Stomach smooth muscle (tissue), 2 donors: Measurements from ENCODE around the gene NT5DC3.

Source experiments
- H3K27ac ChIP-seq: one replicate; pipeline ENCODE4 v1.7.0; 2013; ENCODE audit warnings: mild to moderate bottlenecking, low read length, inconsistent platforms
- H3K27me3 ChIP-seq, 2 donors: one replicate each; pipeline ENCODE4 v1.7.0; 2013; ENCODE audit warnings: low read length in 2 of 2; ENCODE audit not compliant: insufficient read depth in 2 of 2, control insufficient read depth in 1 of 2
- H3K36me3 ChIP-seq, 2 donors: one replicate each; pipeline ENCODE4 v1.7.0; 2013; ENCODE audit warnings: low read length in 2 of 2; ENCODE audit not compliant: control insufficient read depth in 2 of 2, insufficient read depth in 2 of 2
- H3K4me1 ChIP-seq: one replicate; pipeline ENCODE4 v1.7.0; 2013; ENCODE audit warnings: low read length; ENCODE audit not compliant: control insufficient read depth, insufficient read depth
- H3K4me3 ChIP-seq, 2 donors: one replicate each; pipeline ENCODE4 v1.7.0; 2013; ENCODE audit warnings: low read length in 2 of 2
- H3K9ac ChIP-seq, 2 donors: one replicate each; pipeline ENCODE4 v1.7.0; 2013; ENCODE audit warnings: low read length in 2 of 2, mild to moderate bottlenecking in 1 of 2
- H3K9me3 ChIP-seq, 2 donors: one replicate each; pipeline ENCODE4 v1.7.0; 2013; ENCODE audit warnings: low read length in 2 of 2; ENCODE audit not compliant: control insufficient read depth in 2 of 2
- donor health status: healthy.
- donor health status: Pancreatic carcinoma.

Gene NT5DC3

GRCh38 chr12:103832048-103832997, 8.7 kb downstream of the NT5DC3 start:
- Histone ChIP-seq H3K4me1 (peaks cover 23% of the 10 kb centered on the region), H3K27me3 (no peaks in the 10 kb centered on the region), H3K9ac (no peak overlapping the region), H3K27ac (no peak overlapping the region), H3K36me3 (no peaks in the 10 kb centered on the region), H3K4me3 (no peak overlapping the region), H3K9me3 (peaks cover 0 to 2% of the 10 kb centered on the region in 2 donors)

- H3K9me3 ChIP-seq: peaks cover 0 to 2% of the 10 kb centered on the region in 2 donors
- H3K36me3 ChIP-seq: no peaks in the 10 kb centered on the region
- H3K27ac ChIP-seq: no peak overlapping the region
- no peak overlapping the region for H3K4me3 ChIP-seq
- no peak overlapping the region for H3K9ac ChIP-seq
- no peaks in the 10 kb centered on the region for H3K27me3 ChIP-seq
- peaks cover 22% of the 10 kb centered on the region for H3K4me1 ChIP-seq
Observed at GRCh38 chr12:103830730-103831320, 10.2 kb downstream of the NT5DC3 start.

- Histone ChIP-seq H3K27ac (no peak overlapping the region), H3K27me3 (no peaks in the 10 kb centered on the region), H3K4me3 (no peak overlapping the region), H3K9ac (no peak overlapping the region), H3K36me3 (no peaks in the 10 kb centered on the region), H3K4me1 (peaks cover 17% of the 10 kb centered on the region), H3K9me3 (peaks cover 0 to 2% of the 10 kb centered on the region in 2 donors)
Observed at GRCh38 chr12:103830025-103830725, 10.9 kb downstream of the NT5DC3 start.

GRCh38 chr12:103829092-103829491, 11.9 kb downstream of the NT5DC3 start:
- H3K9ac ChIP-seq: no peak overlapping the region
- H3K27me3 ChIP-seq: no peaks in the 10 kb centered on the region
- H3K9me3 ChIP-seq: peaks cover 0 to 2% of the 10 kb centered on the region in 2 donors
- H3K27ac ChIP-seq: no peak overlapping the region
- H3K4me1 ChIP-seq: peaks cover 13% of the 10 kb centered on the region
- no peak overlapping the region for H3K4me3 ChIP-seq
- H3K36me3 ChIP-seq: no peaks in the 10 kb centered on the region

- H3K4me3 ChIP-seq: no peak overlapping the region
Observed at GRCh38 chr12:103827911-103828391, 13.1 kb downstream of the NT5DC3 start.

GRCh38 chr12:103824845-103825244, 16.2 kb downstream of the NT5DC3 start:
- Histone ChIP-seq H3K27me3 (no peaks in the 10 kb centered on the region), H3K4me1 (peaks cover 23% of the 10 kb centered on the region), H3K9ac (no peak overlapping the region), H3K27ac (no peak overlapping the region), H3K36me3 (peaks cover 0 to 5% of the 10 kb centered on the region in 2 donors), H3K4me3 (no peak overlapping the region), H3K9me3 (peaks cover 3 to 6% of the 10 kb centered on the region in 2 donors)

More at GRCh38 chr12:103827911-103828391, 13.1 kb downstream of the NT5DC3 start:
- Histone ChIP-seq H3K36me3 (no peaks in the 10 kb centered on the region), H3K9ac (no peak overlapping the region), H3K4me1 (peaks cover 6% of the 10 kb centered on the region), H3K27me3 (no peaks in the 10 kb centered on the region), H3K9me3 (peaks cover 0 to 2% of the 10 kb centered on the region in 2 donors), H3K27ac (no peak overlapping the region)

- Histone ChIP-seq H3K9me3 (peaks cover 3 to 6% of the 10 kb centered on the region in 2 donors), H3K36me3 (peaks cover 0 to 5% of the 10 kb centered on the region in 2 donors), H3K27me3 (no peaks in the 10 kb centered on the region), H3K4me1 (peaks cover 29% of the 10 kb centered on the region), H3K9ac (no peak overlapping the region), H3K4me3 (no peak overlapping the region), H3K27ac (no peak overlapping the region)
Observed at GRCh38 chr12:103824290-103824689, 16.7 kb downstream of the NT5DC3 start.

GRCh38 chr12:103823871-103824270, 17.2 kb downstream of the NT5DC3 start:
- Histone ChIP-seq H3K9ac (no peak overlapping the region), H3K4me1 (peaks cover 32% of the 10 kb centered on the region), H3K4me3 (no peak overlapping the region), H3K27me3 (no peaks in the 10 kb centered on the region), H3K9me3 (peaks cover 3 to 6% of the 10 kb centered on the region in 2 donors), H3K27ac (no peak overlapping the region), H3K36me3 (peaks cover 0 to 5% of the 10 kb centered on the region in 2 donors)

GRCh38 chr12:103821773-103822172, 19.3 kb downstream of the NT5DC3 start:
- H3K27me3 ChIP-seq: no peaks in the 10 kb centered on the region
- no peak overlapping the region for H3K4me3 ChIP-seq
- H3K27ac ChIP-seq: no peak overlapping the region
- H3K4me1 ChIP-seq: peaks cover 27% of the 10 kb centered on the region
- H3K36me3 ChIP-seq: peaks cover 0 to 5% of the 10 kb centered on the region in 2 donors
- H3K9me3 ChIP-seq: peaks cover 3 to 6% of the 10 kb centered on the region in 2 donors
- no peak overlapping the region for H3K9ac ChIP-seq

GRCh38 chr12:103820881-103821489, 20.0 kb downstream of the NT5DC3 start:
- Histone ChIP-seq H3K9me3 (peaks cover 3 to 6% of the 10 kb centered on the region in 2 donors), H3K4me1 (peaks cover 27% of the 10 kb centered on the region), H3K27ac (peak overlapping the region; percentile 42), H3K36me3 (peaks cover 0 to 5% of the 10 kb centered on the region in 2 donors), H3K9ac (no peak overlapping the region), H3K27me3 (no peaks in the 10 kb centered on the region), H3K4me3 (no peak overlapping the region)
